HG03097 (cell line): ENCODE measurements around the gene ZNF672.
"Not testable (repeated sequence)": the region's sequence is repeated elsewhere in the genome, so short reads cannot be mapped to it uniquely, and the experiment has no call there.

Experiments
- ATAC-seq: cut with Tn5 transposase; IDR thresholded peaks from one replicate; pipeline ENCODE4 v1.9.1; 2021; ENCODE audit not compliant: unreplicated experiment, low FRiP score

The ZNF672 gene

DNA sequence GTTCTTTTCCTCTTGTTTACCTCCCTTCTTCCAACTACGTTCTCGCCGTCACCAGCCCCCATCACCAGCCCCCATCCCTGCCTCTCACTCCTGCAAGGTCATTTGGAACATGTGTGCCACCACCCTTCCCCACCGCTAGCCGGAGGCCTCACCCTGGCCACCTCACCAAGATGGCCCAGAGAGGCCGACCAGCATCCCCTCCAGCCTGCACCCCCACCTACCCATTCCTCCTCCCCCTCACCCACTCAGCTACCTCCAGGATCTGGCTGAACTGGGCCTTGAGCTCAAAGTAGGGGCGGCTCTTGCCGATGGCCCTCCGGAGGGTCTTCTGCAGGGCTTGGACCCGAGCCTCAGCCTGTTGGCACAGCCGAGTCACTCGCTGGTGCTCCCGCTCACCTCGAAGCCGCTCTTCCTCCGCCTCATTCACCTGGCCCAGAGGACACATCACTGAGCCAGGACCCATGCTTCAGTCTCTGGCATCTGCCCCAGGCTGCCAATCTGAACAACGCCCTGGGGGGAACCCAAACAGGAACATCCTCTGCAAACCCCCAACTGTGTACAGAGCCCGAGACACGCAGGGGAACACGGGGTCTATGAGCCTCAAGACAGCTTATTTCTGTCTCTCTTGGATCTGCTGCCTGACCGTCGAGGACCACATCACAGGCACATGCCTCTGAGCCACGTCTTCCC, 25.1 kb upstream of the ZNF672 start:
- ATAC-seq = no peak

DNA sequence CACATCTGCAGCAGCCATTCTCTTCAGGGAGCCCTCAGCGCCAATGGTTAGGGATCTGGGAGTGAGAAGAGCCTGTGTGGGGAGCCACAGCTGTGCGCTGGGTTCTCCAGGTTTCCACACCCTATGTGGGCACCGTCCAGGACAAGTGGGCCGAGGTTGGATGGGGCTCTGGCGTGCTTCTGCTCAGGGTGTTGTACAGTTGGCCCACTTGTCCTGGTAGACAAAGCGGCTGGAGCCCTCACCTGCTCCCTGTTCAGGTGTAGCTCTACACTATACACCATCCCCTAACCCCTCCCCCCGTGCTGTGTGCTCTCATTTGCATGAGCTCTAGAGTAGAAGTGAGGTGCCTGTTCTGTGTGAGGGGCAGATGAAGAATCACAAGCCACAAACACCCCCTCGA, 24.5 kb upstream of the ZNF672 start:
- ATAC-seq = no peak

DNA sequence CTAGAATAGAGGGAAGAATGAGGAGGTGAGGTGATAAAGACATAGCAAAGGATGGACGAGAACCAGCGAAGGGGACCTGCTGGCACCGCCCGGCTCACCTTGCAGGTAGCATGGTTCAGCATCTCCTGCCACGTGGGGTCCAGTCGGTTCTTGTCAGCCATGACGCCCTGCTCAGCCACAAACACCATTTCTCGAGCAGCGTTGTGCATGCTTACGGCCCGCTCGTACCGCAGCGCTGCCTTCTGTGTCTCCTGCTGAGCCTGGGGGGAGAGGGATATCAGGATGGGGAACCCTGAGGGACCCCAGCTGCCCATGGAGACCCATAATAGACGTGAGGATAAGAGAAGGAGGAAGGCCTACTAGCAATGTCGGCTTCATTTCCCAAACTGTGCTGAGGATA, 23.7 kb upstream of the ZNF672 start:
- ATAC-seq = no peak

DNA sequence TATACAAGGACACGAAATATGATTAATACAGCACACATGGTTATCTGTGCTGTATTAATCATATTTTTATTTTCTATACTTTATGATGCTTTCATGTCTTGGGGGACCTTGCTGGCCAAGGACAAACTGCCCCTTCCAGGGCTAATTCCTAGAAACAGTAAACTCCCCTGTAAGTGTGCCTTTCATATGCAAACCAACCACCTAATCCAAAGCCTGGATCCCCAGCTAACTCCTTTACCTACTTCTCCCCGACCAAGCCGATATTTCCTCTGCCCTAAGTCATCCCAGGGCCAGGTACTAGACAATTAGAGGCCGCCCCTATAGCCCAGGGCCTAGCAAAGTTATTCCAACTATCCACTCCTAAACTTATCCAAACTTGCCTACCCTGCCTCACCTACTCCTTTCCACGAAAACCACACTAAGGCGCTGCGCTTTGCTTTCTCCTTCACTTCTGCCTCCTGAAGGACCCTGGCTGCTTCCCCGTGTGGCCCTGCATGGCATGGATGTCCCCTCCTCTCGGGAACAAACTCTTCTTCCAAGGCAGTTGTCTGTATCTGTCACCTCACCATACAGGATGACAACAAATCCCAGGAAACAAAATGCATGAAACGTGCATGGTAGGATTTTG, 22.5 kb upstream of the ZNF672 start:
- no peak for ATAC-seq

DNA sequence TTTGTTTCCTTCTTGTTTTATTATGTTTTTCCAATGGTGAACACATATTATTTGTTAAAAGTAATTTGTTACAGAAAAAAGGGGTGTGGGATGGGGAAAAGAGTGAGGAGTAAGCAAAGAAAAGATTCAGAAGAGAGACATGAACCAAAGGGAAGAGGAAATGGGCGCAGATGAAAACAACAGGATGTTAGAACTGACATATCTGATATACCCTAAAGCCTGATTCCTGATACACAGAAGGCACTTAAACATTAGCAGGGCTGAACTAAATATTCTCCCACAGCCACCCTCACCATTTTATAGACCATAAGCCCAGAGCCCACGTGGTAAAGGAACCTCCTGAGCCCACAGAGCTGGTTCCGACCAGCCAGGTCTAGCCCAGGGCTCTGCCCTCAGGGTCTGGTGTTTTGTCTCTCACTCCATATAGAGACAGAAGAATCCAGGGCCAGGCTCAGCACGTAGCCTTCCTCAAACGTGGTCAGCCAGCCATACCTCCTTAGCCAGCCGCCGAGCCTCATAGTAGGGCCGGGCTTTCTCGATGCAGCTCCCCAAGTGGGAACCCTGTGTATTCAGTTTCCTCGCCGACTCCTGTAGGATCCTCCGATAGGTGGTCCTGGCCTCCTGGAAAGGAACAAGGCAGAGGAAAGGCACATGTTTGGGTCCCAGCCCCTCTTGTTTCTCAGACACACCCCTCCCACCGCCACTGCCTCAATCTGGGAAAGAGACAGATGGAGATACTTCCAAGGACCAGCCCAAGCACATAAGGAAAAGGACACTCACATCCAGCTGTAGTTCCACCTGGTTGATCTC, 21.8 kb upstream of the ZNF672 start:
- no peak for ATAC-seq

DNA sequence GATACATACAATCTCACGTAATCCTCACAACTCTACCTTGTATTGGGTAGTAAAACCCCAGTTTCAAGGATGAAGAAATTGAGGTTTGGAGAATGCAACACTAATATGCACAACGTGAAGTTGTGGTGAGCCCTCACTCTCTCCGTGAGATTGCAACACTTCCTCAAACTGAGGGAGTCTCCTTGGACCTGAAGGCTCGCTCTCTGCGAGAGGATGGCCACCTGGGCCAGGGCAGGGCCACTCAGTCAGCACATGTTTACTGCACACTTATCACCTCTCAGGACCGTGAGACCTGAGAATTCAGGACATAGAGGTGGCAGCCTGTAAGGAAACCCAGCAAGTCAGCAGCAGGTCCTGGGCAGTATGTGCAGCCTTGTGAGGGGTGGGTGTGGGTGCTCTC, 21.0 kb upstream of the ZNF672 start:
- ATAC-seq = no peak

DNA sequence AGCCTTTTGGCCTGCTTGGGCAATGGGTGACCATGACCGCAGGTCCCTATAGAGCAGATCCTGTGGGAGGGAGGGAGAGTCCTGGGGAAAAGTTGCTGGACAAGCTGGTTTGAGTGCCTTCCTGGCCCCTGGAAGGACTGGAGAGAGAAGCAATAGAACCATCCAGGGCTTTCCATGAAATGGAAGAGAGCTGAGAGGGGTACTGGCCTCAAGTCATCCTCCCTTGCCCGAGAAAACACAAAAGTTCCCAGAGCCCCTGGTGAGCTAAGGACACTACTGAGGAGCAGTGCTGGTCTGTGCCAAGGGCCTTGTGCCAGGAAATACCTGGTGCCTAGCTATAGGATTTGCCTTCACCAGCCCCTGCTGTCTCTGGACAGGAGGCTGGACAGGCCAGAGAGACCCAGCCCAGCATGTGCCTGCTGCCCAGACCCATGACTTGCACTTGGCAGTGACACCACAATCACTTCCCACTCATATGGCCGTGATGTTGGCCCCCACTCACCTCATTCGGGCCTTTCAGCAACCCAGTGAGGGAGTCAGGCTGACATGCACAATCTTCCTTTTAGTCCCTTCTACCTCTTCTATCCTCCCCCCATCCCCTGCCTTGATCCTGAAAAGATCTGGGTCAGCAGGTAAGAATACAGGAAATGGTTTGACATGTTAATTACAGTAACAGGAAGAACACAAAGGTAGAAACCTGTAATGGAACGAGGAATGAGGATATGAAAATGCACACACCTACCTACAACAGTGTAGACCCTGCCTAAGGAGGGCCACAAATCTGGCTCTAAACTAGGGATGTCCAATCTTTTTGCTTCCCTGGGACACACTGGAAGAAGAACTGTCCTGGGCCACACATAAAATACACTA, 19.3 kb upstream of the ZNF672 start:
- no peak for ATAC-seq

DNA sequence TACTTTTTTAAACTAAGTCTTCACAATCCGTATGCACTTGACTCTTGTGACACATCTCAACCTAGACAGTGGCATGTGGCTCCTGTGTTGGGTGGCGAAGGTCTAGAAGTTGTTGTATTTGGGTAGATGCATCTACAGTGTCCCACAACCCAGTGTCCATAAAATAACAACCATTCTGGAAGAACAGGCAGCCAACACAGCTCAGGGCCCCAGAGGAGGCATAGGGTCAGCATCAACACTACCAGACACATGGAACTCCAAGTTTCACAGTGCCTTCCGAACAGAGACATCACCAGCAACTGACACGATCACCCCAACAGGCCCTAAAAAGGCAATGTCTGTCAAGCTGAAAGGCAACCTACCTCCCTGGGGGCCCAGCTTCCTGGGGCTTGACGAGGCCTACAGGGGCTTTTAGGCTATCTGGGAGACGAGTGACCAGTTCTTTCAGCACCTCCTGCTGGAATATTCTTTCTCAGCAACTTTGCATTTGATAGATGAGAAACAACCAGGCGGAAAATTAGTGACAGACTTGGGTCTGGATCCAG, 17.9 kb upstream of the ZNF672 start:
- ATAC-seq = no peak

DNA sequence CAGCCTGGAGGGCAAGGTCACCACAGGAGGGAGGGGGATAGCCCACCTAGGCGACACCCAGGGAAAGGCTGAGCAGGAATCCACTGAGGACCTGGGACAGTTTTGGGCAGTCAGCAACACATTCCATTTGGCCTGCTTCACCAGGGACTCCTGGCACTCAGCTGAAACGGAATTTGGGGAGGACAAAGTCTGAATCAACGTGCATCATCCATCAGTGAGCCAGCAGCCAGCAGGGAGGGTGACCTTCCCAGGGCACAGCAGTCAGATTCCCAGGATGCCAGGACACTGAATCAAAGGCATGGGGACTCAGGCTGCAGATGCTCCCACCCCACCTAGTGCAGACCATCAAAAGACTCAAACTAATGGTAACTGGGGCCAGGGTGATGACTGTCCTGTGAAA, 16.9 kb upstream of the ZNF672 start:
- no peak for ATAC-seq

DNA sequence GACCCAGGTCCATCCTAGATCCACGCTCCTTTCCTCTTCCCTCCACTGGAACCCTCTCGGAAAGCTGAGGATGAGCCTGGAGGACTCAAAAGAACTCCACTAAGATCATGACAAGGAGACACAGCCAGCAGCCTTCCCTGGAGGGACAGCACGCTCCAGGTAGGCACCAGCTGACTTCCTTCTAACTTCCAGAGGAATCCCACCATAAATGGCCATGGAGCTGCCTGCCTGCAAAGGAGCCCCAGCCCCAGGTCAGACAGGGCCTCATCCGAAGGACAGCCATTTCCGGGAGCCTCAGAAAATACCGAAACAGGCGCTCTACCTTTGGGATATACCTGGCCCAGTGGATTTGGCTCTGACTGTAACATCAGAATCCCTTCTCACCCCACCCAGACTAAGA, 16.4 kb upstream of the ZNF672 start:
- ATAC-seq = no peak

DNA sequence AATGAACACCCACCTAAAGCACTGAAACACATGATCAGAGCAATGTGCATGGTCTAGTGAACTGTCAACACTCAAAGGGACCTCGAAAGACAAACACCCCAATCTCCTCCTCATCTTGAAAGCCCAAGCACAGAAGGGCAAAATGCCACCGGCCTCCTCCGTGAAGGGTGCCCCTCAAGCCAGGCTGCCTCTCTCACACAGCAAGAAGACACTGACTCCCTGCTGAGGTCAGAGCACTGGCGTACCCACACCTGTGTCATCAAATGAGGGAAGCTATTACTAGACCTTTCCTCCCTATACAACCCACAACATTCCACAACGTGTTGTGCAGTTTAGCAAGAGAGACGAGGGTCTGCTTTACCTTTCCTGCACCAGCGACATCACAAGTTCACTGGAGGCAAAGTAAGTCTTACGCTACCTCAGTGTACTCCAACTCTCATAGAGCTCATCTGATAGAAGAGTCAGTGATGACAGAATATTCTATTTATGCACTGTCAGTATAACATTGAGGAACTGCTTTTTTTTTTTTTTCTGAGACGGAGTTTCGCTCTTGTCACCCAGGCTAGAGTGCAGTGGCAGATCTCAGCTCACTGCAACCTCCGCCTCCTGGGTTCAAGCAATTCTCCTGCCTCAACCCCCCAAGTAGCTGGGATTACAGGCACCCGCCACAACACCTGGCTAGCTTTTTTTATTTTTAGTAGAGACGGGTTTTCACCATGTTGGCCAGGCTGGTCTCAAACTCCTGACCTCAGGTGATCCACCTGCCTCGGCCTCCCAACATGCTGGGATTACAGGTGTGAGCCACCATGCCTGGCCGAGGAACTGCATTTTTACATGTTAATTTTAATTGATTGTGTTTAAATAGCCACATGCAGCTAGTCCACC, 15.6 kb upstream of the ZNF672 start:
- ATAC-seq = no peak

DNA sequence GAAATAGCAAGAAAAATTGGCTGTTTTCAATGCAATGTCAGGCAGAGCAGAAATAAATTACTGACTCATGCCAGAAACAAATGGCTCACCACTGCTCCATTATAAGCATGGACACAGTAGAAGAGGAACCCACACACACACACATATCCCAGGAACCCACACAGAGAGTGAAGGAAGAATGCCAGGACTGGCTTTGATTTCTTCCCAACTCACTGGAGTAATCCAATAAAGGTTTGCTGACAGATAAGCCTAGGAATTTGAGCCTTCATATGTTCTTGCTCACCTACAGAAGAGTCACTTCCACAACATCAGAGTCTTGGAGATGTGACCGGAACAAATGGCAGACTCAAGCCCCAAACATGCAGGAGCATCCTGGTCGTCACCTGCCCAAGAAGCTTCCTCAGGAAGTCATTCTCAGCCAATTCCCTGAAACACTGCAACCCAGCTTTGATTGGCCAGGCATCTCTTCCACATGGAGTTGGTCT, 14.5 kb upstream of the ZNF672 start:
- no peak for ATAC-seq

DNA sequence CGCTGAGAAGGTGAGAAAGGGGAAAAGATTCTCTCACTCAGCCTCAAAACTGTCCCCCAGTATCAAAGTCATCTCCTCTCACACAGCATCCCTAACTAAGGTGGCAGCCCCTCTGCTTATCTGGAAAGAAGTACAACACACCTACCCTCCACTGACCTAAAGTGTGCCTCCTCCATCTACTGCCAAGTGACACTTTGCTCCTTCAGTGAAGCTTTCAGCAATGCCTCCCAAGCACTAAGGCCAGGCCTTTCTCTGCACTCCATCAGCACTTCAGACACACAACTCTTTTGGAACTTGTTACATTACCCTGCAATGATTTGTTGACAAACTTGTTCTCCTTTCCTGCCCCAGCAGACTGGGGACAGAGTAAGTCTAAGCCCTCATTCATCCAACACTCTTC, 13.7 kb upstream of the ZNF672 start:
- no peak for ATAC-seq

DNA sequence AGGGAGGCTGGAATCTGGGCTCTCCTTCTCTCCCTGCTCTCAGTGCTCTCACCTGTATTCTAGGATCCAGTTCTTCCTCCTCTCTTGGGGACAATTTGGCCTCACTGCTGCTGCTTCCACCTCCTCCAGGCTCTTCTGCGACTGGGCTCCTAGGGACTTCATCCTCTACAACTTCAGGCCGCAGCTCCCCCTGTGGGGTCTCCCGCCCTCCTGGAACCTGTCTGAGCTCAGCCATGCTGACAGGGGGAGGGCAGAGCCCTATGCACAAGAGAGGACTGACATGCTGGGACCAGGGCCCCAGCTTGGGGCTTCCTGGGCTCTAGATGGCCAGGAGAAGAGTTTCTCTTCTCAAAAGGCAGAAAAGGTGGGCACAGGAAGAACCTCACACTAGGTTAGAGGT, 13.3 kb upstream of the ZNF672 start:
- no peak for ATAC-seq

DNA sequence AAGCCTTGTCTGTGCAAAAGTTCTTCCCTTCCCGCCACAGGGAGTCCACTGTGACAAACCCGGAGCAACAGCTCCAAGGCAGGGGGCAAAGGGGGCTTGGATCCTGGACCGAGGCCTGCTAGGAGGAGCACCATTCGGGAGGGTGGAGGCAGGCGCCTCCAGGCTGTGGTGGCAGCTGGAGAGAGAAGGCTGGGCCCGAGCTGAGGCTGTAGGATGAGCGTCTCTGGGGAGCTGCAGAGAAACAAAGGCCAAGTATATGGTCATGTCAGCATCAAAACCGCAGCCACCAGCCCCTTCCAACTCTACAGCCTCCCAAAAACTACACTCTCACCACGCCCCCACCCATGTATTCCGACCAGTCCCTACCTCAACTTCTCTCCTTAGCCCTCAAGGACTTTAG, 12.9 kb upstream of the ZNF672 start:
- ATAC-seq = no peak

DNA sequence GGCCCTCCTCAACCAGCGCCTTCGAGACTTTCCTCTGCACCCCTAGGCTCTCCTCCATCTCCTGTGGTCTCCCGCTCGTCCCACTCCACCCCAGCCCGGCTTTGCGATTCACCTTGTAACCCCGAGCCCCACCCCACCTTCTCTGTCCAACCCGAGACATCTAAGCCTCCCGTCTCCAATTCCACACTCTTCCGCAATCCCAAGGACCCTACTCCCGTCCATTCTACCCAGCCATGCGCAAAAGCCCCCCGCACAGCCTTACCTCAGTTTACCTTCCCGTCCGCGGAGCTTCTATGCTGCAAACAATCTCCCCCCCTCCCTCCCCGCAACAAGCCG, 12.5 kb upstream of the ZNF672 start:
- peak; percentile 2 for ATAC-seq

DNA sequence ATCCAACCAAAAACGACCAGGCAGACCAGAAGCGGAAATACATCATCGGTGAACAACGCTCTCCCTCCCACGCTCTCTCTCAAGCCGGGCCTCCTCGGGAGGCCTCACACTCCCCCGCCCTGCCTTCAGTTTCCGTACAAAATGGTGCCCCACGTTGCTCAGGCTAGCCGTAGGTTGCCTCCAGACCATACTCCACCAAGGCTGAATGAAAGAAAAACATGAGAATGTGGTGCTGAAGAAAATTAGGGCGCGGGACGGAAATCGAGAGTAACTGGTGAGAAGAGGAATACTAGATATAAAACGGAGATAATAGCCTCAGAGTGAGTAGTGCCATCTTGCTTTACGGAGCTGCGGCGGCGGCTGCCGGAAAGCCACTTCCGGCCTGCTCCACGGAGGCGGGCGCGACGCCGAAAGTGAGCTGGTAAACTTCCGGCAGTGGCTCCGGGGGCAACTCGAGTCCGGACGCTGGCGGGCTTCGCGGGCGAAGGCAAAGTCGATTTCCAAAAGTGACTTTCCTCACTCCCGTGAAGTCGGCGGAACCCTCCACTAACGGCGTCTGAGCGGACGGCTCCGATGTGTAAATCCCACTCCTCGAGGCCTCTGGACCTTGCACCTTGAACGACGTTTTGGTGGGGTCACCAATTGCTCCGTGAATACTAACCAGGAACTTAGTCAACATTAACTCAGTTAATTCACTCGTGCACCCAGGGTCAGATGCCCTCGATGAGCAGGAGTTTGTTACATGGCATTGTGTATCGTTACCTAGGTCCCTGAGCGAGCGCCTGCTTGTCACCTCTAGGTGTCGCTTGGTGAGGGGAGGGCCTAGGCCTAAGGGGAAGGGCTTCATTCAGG, 11.9 kb upstream of the ZNF672 start, which contains the start of gene SH3BP5L:
Gene SH3BP5L, minus strand, starts transcription at position 7 of the 852 bp plus-strand sequence. CDS start 980 bp downstream, outside the sequence.
- ATAC-seq = peak; percentile 96

DNA sequence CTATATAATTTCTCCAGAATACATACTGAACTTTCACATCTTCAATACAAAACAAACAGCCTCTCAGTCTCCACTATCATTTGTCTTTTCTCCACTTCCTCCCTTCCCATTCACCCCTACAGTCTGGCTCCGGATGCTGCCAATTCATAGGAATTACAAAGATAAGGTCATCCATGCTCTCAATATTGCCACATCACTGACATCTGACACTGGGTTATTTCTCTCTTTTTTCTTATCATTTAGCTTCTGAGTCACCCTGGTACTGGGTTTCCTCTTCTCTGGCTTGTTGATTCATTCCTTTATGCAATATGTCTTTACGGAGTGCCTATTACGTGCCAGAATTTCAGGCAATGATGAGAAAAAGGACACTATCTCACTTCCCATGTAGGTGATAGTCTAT, 9.2 kb upstream of the ZNF672 start:
- ATAC-seq = no peak

DNA sequence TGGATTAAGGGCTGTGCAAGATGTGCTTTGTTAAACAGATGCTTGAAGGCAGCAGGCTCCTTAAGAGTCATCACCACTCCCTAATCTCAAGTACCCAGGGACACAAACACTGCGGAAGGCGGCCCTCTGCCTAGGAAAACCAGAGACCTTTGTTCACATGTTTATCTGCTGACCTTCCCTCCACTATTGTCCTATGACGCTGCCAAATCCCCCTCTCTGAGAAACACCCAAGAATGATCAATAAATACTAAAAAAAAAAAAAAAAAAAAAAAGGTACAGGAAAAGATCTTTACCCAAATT, 7.4 kb upstream of the ZNF672 start:
- not testable (repeated sequence) for ATAC-seq
